GM12875 (cell line): Measurements from ENCODE around the gene TBC1D17.

Experiments
- H3K4me3 ChIP-seq: one replicate; pipeline ENCODE4 v1.5.1; 2011; ENCODE audit warnings: low read depth, low read length, control low read depth
- CTCF ChIP-seq: IDR thresholded peaks from 2 replicates; pipeline ENCODE4 v1.5.1; 2011; ENCODE audit warnings: low read depth, mild to moderate bottlenecking, control low read depth, inconsistent platforms, low read length, moderate library complexity, borderline replicate concordance; ENCODE audit not compliant: insufficient read depth

TBC1D17 gene

GRCh38 chr19:49932041-49932451 is 54.5 kb downstream of the TBC1D17 start:
- no peak overlapping the region for H3K4me3 ChIP-seq
- TF ChIP-seq CTCF = no peak

- H3K4me3 ChIP-seq = no peak overlapping the region
- no peak for TF ChIP-seq CTCF
Measured at GRCh38 chr19:49932731-49933131, 55.2 kb downstream of the TBC1D17 start.

- TF ChIP-seq CTCF = no peak
- no peak overlapping the region for H3K4me3 ChIP-seq
Measured at GRCh38 chr19:49933643-49934042, 56.1 kb downstream of the TBC1D17 start.

- TF ChIP-seq CTCF = no peak
- H3K4me3 ChIP-seq = no peak overlapping the region
Measured at GRCh38 chr19:49936549-49936948, 59.0 kb downstream of the TBC1D17 start.

- H3K4me3 ChIP-seq = no peak overlapping the region
- TF ChIP-seq CTCF = peak; percentile 92
Measured at GRCh38 chr19:49937750-49938381, 60.4 kb downstream of the TBC1D17 start.
